Measurements from ENCODE around the gene POM121.

DNA sequence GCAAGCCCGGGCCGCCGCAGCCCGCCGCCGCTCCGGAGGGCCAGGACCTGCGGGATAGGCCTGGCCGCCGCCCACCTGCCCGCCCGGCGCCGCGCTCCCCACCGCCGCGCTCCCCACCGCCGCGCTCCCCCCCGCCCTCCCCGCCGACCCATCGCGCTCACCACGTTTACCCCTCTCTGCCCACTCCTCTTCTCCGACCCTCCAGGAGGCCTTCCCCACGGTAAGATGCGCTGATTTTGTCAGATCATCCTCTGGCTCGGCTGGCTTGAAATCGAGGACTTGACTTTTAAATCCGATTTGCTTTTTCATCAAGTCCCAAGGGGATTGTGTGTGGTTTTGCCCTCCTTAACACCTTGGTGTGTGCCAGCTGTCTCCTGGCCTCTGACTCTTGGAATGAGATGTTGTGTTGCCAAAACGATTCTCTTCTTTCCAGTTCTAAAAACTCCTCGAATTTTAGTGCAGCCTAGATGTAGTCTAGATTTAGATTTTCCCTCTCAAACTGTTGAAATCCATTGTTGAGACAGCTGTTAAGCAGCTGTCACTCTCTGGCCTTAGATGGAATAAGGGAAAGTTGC, 738 bp downstream of the POM121 start:
- TF ChIP-seq, protein P1, sequence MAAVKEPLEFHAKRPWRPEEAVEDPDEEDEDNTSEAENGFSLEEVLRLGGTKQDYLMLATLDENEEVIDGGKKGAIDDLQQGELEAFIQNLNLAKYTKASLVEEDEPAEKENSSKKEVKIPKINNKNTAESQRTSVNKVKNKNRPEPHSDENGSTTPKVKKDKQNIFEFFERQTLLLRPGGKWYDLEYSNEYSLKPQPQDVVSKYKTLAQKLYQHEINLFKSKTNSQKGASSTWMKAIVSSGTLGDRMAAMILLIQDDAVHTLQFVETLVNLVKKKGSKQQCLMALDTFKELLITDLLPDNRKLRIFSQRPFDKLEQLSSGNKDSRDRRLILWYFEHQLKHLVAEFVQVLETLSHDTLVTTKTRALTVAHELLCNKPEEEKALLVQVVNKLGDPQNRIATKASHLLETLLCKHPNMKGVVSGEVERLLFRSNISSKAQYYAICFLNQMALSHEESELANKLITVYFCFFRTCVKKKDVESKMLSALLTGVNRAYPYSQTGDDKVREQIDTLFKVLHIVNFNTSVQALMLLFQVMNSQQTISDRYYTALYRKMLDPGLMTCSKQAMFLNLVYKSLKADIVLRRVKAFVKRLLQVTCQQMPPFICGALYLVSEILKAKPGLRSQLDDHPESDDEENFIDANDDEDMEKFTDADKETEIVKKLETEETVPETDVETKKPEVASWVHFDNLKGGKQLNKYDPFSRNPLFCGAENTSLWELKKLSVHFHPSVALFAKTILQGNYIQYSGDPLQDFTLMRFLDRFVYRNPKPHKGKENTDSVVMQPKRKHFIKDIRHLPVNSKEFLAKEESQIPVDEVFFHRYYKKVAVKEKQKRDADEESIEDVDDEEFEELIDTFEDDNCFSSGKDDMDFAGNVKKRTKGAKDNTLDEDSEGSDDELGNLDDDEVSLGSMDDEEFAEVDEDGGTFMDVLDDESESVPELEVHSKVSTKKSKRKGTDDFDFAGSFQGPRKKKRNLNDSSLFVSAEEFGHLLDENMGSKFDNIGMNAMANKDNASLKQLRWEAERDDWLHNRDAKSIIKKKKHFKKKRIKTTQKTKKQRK (IDR thresholded peaks at IDR 0.05; ENCODE audit: low read depth, low read length): no peak
- TF ChIP-seq, protein P2, sequence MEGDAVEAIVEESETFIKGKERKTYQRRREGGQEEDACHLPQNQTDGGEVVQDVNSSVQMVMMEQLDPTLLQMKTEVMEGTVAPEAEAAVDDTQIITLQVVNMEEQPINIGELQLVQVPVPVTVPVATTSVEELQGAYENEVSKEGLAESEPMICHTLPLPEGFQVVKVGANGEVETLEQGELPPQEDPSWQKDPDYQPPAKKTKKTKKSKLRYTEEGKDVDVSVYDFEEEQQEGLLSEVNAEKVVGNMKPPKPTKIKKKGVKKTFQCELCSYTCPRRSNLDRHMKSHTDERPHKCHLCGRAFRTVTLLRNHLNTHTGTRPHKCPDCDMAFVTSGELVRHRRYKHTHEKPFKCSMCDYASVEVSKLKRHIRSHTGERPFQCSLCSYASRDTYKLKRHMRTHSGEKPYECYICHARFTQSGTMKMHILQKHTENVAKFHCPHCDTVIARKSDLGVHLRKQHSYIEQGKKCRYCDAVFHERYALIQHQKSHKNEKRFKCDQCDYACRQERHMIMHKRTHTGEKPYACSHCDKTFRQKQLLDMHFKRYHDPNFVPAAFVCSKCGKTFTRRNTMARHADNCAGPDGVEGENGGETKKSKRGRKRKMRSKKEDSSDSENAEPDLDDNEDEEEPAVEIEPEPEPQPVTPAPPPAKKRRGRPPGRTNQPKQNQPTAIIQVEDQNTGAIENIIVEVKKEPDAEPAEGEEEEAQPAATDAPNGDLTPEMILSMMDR (IDR thresholded peaks at IDR 0.05 in 2 of 3, conservative IDR thresholded peaks at IDR 0.05 in 1 of 3; ENCODE audit: control insufficient read depth in 2 of 3, extremely low read depth in 1 of 3, insufficient read depth in 1 of 3, low read depth in 3 of 3, low read length in 3 of 3): no peak
- TF ChIP-seq POLR2AphosphoS5 (IDR thresholded peaks at IDR 0.05; ENCODE audit: low read length) (no peak), ZNF207 (IDR thresholded peaks at IDR 0.05; ENCODE audit: borderline replicate concordance) (no peak)
- TF ChIP-seq, protein P3, sequence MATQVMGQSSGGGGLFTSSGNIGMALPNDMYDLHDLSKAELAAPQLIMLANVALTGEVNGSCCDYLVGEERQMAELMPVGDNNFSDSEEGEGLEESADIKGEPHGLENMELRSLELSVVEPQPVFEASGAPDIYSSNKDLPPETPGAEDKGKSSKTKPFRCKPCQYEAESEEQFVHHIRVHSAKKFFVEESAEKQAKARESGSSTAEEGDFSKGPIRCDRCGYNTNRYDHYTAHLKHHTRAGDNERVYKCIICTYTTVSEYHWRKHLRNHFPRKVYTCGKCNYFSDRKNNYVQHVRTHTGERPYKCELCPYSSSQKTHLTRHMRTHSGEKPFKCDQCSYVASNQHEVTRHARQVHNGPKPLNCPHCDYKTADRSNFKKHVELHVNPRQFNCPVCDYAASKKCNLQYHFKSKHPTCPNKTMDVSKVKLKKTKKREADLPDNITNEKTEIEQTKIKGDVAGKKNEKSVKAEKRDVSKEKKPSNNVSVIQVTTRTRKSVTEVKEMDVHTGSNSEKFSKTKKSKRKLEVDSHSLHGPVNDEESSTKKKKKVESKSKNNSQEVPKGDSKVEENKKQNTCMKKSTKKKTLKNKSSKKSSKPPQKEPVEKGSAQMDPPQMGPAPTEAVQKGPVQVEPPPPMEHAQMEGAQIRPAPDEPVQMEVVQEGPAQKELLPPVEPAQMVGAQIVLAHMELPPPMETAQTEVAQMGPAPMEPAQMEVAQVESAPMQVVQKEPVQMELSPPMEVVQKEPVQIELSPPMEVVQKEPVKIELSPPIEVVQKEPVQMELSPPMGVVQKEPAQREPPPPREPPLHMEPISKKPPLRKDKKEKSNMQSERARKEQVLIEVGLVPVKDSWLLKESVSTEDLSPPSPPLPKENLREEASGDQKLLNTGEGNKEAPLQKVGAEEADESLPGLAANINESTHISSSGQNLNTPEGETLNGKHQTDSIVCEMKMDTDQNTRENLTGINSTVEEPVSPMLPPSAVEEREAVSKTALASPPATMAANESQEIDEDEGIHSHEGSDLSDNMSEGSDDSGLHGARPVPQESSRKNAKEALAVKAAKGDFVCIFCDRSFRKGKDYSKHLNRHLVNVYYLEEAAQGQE (IDR thresholded peaks at IDR 0.05; ENCODE audit: low read depth, low read length): no peak
- TF ChIP-seq, protein P4, sequence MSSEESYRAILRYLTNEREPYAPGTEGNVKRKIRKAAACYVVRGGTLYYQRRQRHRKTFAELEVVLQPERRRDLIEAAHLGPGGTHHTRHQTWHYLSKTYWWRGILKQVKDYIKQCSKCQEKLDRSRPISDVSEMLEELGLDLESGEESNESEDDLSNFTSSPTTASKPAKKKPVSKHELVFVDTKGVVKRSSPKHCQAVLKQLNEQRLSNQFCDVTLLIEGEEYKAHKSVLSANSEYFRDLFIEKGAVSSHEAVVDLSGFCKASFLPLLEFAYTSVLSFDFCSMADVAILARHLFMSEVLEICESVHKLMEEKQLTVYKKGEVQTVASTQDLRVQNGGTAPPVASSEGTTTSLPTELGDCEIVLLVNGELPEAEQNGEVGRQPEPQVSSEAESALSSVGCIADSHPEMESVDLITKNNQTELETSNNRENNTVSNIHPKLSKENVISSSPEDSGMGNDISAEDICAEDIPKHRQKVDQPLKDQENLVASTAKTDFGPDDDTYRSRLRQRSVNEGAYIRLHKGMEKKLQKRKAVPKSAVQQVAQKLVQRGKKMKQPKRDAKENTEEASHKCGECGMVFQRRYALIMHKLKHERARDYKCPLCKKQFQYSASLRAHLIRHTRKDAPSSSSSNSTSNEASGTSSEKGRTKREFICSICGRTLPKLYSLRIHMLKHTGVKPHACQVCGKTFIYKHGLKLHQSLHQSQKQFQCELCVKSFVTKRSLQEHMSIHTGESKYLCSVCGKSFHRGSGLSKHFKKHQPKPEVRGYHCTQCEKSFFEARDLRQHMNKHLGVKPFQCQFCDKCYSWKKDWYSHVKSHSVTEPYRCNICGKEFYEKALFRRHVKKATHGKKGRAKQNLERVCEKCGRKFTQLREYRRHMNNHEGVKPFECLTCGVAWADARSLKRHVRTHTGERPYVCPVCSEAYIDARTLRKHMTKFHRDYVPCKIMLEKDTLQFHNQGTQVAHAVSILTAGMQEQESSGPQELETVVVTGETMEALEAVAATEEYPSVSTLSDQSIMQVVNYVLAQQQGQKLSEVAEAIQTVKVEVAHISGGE (CRISPR knock-in tag; IDR thresholded peaks at IDR 0.05): no peak
- TF ChIP-seq, protein P5, sequence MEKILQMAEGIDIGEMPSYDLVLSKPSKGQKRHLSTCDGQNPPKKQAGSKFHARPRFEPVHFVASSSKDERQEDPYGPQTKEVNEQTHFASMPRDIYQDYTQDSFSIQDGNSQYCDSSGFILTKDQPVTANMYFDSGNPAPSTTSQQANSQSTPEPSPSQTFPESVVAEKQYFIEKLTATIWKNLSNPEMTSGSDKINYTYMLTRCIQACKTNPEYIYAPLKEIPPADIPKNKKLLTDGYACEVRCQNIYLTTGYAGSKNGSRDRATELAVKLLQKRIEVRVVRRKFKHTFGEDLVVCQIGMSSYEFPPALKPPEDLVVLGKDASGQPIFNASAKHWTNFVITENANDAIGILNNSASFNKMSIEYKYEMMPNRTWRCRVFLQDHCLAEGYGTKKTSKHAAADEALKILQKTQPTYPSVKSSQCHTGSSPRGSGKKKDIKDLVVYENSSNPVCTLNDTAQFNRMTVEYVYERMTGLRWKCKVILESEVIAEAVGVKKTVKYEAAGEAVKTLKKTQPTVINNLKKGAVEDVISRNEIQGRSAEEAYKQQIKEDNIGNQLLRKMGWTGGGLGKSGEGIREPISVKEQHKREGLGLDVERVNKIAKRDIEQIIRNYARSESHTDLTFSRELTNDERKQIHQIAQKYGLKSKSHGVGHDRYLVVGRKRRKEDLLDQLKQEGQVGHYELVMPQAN (conservative IDR thresholded peaks at IDR 0.05): no peak

All from GM12878 (cell line).